NK-92 treated with Interleukin-12 subunit alpha and Interleukin-12 subunit beta, amount 100 ng/mL, for 24 hours (cell line): ENCODE measurements around the gene CLMP.

ENCODE experiments used
- DNase-seq: peaks from one replicate; lab custom pipeline; 2025; lab: John Stamatoyannopoulos, UW

Gene CLMP

DNA sequence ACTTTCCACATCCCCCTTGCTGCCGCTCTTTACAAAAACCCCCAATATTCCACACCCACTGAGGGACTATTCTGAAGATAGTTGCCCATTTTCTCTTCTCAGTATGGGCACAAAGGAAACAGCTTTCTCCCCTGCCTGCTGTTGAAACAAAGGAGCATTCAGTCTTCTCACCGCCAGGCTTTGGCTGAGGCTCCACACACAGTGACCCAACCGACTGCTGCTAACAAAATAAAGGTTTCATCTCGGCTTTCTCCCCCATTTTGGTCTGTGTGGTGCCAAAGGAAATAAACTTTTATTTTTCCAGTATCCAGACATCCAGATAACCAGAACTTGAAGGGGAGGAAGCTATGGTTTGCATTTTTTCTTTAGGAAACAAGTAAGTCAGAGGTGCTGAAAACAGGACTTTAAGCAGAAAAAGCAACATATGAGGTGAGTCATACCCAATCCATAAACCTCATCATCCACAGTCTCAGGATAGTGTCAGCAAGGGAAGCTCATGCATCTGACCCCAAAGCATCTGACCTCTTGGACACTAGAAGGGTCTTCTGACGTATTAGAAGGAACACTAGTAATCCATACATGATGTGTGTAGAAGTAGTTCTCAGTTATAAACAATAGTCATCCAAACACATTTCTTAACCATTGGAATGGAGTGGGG, 6.4 kb downstream of the CLMP start:
- DNase-seq, result no peak

DNA sequence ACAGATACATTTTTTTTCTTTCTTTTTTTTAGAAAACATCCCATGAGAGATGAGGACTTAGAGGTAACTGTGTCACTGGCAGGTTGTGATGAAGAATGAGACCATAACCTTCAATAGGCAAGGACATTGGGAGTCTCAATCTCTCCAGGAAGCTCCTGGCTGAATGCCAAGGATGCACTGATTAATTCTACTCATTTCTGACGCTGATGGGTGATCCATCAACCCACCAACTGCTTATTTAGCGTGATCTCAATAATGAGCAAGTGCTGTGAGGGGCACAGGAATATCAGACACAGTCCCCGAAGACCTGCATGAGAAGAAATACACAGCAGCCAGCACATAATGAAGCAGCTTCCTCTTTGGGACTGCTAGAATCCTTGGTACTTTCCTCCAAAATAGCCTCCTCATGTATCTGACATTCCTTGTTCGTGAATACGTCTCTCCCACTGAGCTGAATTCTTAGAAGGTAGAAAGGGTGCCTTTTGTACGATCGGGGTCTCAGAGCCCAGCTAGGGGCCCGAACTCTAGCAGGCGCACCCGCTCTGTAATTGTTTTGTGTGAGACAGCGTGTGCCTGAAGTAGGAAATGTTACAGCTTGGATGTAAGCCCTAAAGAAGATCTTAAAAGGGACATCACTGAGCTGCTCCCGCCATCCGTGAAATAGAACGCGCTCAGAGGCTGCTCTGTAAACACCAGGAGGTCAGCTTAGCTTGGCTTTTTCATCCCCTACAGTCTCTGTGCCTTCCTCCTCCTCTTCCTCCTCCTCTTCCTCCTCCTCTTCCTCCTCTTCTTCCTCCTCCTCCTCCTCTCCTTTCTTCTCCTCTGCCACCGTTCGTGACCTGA, 7.2 kb downstream of the CLMP start:
- DNase-seq, result no peak

DNA sequence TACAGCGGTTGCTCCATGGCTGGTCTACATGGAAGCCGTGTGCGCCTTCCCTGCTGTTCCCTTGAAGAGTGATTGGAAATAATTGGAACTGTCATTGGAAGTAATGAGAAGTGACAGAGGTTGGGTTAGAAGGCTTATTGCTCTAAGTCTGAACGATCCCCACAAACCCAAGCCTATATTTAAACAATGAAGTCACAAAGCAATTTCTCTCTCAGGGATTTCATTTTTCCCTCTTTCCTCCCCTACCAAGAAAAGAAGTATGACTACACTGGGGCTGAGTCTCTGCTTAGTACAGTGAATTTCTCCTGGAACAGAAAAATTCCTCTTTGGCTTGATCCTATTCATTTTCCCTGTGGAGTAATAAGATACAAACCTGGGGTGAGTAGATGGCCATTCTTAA, 7.8 kb downstream of the CLMP start:
- DNase-seq, result no peak

DNA sequence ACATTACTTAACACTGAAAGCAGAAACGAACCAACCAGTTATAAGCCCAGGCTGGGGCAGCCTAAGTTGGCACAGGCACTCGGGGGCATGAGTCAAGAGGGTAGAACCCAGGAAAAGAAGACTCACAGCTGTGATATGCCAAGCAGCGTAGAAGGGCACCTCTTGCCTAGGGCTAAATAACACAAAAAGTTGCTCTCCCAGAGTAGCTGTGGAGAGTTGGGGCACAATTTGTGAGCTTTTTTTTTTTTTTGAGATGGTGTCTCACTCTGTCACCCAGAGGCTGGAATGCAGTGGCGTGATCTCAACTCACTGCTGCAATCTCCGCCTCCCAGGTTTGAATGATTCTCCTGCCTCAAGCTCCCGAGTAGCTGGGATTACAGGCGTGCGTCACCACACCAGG, 8.8 kb downstream of the CLMP start:
- DNase-seq, result no peak

DNA sequence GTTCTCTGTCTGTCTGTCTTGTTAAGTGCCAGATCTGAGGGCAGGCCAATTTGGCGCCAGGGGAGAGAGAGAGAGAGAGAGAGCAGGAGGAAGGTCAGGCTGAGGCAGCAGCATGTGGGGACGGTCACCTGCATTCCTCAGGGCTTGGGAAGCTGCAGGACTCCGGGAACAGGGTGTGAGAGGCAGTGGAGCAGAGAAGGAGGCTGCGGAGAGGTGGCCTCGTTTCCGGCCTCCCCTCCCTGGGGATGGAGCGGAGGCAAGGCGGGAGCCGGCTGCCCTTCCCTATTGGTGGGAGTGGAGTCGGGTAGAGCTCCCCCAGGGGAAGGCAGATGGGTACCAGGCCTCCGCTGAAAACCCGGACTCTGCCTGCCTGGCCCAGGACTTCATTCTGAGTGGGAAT, 9.7 kb downstream of the CLMP start:
- DNase-seq, result no peak

DNA sequence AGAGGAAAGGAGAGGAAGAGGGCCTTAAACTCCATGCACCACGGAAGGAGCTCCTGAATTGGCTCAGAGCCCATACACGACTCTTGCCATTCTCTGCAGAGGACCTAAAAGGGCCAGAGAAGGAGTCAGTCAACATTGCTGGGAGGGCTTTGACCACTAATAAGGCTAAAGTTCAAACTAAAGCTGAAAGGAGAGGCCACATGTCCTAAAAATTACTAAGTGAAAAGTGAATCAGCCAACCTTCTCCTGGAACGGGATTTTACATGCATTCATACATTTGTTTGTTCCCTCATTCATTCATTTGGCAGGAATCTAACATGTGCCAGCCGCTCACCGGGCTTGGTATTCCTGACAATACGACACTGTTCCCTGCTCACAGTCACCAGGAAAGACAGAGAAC, 10.5 kb downstream of the CLMP start:
- DNase-seq, result no peak

DNA sequence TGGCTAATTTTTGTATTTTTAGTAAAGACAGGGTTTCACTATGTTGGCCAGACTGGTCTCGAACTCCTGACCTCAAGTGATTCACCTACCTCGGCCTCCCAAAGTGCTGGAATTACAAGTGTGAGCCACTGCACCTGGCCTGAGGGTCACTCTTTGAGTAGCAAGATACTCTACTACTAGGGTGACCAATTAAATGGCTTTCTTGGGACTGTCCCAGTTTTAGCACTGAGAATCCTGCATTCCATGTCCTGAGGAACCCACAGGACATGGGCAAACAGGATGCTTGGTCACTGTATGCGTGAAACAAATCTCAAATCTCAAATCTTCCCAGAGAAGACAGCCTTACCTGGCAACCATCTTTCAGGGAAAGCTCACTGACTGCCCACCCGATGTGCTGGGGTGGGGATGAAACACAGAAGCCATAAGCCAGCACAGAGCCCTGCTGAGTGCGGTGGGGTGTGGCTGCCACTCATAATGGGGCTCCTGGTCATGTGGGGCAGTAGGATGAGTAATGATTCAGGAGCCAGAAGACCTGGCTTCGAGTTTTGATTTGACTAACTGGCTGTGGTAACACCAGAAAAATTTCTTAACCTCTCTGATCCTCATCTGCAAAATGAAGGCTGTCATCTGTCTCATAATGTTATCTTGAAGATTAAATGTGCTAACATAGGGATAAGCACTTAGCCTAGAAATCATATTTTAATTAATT, 11.5 kb downstream of the CLMP start:
- no peak for DNase-seq

DNA sequence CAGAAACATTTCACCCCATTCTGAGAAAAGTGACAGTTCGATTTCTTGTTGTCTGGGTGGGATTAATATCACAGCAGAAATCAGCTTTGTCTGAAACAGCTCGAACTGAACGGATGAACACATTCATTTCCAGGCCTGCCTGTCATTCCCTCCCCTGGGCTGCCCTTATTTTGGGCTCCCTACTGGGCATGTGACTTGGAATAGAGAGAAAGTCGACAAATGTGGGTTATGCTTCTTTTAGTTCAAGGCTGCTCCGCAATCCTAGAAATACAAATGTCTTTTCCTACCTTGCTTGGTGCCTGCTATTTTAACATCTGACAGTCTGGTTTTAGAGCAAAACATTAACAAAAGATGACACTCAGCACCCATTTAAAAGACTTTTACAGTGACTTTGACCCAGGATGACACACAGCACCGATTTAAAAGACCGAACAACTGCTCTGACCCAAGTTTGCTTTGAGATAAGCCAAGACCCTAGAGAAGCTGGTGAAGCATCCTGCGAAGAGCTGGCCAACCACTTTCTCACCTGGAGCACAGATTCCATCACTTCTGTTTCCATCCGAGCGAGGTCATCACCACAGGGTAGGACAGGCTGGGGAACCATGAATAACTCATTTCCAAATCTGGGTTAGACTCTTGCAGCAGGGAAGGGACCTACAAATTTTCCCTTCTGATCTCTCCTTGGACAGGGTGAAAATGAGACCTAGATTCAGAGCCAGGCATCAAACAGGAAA, 13.1 kb downstream of the CLMP start:
- DNase-seq, result no peak

DNA sequence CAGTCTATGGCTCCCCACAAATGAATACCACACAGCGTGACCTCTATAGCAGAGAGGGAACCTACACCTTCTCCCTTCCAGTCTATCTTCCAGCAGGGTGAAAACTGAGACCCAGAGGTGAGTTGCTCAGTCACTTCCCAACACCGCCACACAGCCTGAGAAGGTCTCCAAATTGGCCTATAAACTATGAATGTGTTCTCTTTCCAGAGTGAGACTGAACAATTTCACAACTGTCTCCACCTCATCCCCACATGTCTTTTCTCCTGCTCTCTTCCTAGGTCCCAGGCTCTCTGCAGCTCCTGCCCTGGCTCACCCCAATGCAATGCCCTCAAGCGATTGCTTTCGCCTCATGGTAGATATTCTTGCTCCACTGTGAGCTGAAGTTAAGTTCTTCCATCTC, 14.0 kb downstream of the CLMP start:
- DNase-seq, result no peak

DNA sequence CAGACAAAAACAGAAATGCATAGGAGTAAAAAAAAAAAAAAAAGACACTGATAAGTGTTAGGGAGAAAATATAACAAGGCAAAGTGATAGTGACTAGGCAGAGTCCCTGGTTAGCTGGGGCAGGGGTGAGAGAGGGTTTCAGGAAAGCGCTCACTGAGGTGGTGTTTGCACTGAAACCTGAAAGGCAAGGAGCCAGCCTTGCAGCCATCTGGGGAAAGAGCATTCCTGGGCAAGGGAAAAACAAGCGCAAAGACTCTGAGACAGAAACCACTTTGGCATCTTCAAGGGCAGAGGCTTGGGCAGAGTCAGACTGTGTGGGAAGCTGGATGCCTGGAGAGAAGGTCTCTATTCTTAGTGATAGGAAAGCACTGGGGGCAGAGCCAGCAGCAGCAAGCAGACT, 14.5 kb downstream of the CLMP start:
- DNase-seq, result no peak

DNA sequence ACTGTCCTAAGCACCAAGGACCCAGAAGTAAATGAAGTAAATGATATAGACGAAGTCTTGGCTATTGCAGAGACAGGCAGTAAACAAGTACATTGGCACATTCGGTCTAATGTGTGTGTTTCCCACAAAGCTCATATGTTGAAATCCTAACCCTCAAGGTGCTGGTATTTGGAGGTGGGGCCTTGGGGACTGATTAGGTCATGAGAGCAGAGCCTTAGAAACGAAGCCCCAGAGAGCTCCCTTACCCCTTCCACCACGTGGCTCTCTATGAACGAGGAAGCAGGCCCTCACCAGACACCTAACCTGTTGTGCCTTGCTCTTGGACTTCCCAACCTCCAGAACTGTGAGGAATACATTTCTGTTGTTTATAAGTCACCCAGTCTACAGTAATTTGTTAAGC, 14.9 kb downstream of the CLMP start:
- no peak for DNase-seq

DNA sequence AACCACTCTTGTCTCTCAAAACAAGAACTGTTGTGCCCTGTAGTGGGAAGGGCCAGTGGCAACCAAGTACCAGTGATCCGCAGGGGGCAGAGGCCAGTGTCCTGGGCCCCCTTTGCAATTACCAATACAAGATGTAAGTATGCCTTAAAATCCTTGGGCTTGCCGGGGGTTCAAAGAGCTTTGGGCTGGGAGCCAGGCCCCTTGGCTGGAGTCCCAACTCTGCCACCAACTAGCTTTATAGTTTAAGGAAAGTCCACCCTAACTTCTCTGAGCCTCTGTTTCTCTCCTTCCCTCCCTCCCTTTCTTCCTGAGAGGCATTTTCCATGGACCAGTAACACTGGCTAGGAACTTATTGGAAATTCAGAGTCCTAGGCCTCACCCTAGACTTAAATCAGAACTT, 15.5 kb downstream of the CLMP start:
- no peak for DNase-seq

DNA sequence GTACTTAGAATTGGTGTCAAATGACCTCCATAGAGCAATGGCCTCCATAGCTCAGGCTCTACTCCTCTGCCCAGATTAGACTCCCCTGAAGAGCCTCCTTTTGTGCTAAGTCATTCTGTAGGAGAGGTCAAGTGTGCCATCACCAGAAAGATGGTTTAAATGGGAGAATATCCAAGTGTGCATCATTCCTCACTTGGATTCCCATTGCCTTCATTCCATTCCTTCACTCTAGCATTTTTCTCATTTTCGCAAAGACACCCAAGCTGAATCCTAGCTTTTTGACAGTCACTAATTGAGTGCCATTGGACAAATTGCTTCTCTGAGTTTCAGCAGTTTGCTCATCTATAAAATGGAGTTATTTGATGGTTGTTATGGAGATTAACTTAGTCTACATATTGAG, 16.9 kb downstream of the CLMP start:
- no peak for DNase-seq

DNA sequence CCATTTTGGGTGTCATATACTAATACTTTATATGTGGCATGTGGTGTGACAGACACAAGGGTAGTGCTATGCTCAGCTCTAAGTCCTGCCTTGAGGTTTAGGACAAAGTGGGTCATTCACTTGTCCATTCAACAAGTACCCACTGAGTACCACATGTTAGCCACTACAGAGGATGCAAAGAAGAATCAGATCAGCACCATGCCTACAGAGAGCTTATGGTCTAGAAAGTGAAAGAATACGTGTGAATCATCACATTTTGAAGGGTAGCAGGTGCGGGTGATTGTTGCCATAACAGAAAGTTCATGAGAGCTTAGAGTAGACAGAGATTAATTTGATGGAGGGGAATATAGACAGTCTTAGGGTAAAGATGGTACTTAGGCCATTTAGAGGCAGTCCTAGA, 18.3 kb downstream of the CLMP start:
- DNase-seq, result no peak

DNA sequence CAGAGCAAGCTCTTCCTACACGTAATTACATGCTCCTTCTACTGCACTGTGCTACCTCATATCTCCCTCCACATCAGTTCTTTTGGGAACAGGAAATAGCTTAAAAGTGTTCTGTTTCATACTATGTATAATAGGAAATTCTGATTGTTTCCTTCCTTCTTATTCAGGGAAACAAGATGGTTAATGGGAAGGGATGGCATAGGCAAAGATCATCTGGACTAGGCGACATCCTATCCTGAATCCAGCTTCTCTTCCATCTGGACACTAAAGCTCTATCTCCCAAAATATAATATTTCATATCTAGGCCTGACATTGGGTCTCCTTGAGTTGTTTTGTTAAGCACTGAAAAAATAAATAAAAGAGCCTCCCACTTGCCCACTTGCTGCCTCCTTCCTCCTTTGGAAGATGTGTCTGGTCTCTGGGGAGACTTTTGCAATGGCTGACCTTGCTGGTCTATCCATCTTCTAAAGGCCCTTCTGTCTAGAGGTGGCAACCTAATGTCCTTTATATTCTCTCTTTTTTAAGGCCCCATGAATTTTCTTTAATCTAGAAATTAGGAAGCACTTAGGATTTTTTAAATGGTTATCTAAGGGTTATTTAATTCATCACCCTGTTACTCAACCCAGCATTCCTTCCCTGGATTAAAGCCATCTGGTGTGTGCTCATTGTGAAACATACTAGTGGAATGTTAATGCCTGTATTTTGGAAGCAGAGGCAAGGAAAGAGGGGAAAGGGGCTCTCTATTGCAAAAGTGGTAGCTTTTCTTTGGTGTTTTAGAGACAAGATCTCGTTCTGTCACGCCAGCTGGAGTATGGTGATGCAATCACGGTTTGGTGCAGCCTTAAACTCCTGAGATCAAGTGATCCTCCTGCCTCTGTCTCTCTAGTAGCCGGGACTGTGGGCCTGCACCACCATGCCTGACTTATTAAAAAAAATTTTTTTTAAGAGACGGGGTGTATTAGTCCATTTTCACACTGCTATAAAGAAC, 20.6 kb downstream of the CLMP start:
- DNase-seq, result no peak

DNA sequence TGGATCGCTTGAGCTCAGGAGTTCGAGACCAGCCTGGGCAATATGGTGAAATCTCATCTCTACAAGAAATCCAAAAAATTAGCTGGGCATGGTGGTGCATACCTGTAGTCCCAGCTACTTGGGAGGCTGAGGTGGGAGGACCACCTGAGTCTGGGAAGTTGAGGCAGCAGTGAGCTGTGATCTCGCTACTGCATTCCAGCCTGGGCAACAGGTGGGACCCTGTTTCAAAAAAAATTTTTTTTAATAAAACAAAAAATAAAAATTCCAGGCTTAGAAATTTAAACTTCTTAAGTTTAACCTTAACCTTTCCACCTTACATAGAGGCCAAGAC, 21.2 kb downstream of the CLMP start:
- DNase-seq, result no peak

DNA sequence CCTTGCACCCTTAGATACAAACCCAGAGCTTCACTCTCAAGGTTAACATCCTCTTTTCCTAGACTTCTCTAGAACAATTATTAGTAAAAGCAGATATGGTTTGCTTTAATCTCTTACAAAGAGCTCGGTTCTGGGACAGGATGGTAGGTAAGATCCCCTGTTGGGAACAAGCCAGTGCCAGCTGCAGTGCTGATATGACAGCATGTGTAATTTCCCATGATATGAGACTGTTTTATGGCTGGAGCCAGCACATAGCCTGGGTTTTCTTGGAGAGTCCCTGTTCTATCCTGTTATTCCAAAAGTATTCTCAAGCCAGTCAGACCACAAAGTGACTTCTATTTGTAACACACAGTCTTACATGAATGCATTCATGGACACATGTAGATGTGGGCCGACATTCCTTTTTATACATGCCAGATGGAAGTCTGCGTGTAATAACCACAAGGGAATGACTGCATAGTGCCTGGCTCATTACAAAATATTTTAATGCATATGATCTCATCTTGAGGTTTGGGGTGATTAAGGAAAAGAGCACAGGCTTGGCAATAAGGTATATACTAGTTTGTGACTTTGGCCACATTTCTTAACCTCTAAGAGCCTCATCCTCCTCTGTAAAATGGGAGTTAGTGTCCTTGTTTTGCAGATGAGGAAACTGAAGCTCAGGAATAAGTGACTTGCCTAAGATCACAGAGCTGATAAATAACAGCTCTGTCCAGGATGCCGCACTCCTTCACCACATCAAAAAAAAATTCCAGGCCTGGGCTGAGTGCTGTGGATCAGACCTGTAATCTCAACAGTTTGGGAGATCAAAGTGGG, 21.8 kb downstream of the CLMP start:
- DNase-seq, result no peak

DNA sequence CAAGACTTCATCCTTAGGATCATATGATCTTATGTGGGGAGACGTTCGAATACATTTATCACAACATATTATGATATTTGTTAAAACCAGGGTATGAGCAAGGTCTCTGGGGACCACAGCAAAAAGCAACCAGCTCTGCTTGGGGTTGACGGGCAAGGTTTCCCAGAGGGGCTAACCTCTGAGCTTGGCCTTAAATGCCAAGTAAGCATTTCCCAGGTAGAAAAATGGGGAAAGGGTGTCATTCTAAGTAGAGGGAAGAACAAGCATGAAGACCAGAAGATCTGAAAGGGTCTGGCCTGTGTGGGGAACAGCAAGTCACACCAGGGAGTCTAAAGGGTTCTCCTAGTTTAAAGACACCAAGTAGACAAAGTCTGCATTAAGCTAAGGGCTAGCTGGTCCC, 24.1 kb downstream of the CLMP start:
- no peak for DNase-seq

DNA sequence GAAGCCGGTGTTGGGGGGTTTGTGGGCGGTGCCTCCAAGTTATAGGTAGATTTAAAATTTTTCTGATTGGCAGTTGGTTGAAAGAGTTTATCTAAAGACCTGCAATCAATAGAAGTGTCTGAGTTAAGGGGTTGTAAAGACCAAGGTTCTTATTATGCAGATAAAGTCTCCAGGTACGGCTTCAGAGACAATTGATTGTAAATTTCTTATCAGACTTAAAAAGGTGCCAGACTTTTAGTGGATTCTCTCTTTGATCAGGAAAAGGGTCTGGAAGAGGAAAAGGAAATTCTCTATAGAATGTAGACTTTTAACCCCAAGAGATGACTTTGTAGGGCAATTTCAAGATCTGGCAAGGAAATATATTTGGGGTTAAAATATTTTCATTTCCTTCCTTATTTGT, 25.2 kb downstream of the CLMP start:
- no peak for DNase-seq

DNA sequence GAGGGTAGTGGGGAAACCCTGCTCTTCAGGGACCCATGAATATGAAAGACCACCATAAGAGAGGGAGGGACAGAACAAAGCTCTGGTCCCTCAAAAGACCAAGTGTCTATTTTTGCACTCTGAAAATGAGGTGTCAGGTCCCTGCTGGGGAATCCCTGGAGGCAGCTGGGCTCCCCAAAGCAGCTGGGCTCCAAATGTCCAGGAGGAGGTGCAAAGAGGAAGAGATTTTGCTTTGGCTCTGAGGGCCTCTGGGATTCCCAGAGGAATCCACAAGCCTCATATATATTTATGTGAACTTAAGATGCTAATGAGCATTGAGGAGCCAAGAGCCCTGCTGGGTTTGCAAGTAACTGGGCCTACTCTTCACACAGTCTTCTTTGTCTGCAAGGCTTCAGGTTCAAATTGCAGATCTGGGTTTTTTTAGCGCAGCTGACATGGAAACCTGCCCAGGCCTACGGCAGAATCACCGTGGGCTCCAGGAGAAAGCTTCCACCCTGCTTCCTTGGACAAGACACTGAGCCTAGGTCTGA, 26.0 kb downstream of the CLMP start:
- DNase-seq, result no peak
